A549 (cell line): ENCODE measurements around the gene NUDCD2.

Experiments used
- BHLHE40 ChIP-seq: IDR thresholded peaks from 2 replicates; pipeline ENCODE4 v1.6.1; 2012; ENCODE audit warnings: low read depth, low read length, inconsistent platforms
- CEBPB ChIP-seq, 2 experiments: fragments of >200 bp in 1 of 2; sonication (Bioruptor Twin) in 1 of 2; formaldehyde crosslinking in 1 of 2; IDR thresholded peaks; 2 replicates each; pipeline ENCODE4 v1.6.1; 2012 to 2016
- CHD2 ChIP-seq: fragments of 150-350 bp; IDR thresholded peaks from 2 replicates; pipeline ENCODE4 v1.6.1; 2014; ENCODE audit warnings: low read length; ENCODE audit not compliant: partially characterized antibody
- CHD4 ChIP-seq: fragments of 200-600 bp; sonication (generic); IDR thresholded peaks from 2 replicates; pipeline ENCODE4 v1.6.1; 2016; ENCODE audit warnings: antibody characterized with exemption, mild to moderate bottlenecking, borderline replicate concordance
- CTCF ChIP-seq: fragments of >200 bp; sonication (Bioruptor Twin); formaldehyde crosslinking; IDR thresholded peaks from 3 replicates; pipeline ENCODE4 v1.5.1; 2016
- KDM5A ChIP-seq: fragments of 200-600 bp; sonication (generic); IDR thresholded peaks from 2 replicates; pipeline ENCODE4 v1.6.1; 2016; ENCODE audit warnings: antibody characterized with exemption, mild to moderate bottlenecking
- NR3C1 ChIP-seq: fragments of >200 bp; sonication (Bioruptor Twin); formaldehyde crosslinking; IDR thresholded peaks from 3 replicates; pipeline ENCODE4 v1.6.1; 2017
- POLR2A ChIP-seq: IDR thresholded peaks from 2 replicates; pipeline ENCODE4 v1.6.1; 2012; ENCODE audit warnings: mild to moderate bottlenecking, low read length
- RARB ChIP-seq: fragments of 250-450 bp; sonication (Bioruptor Pico); IDR thresholded peaks from 2 replicates; pipeline ENCODE4 v1.8.0; 2021; ENCODE audit warnings: mild to moderate bottlenecking, moderate library complexity
- RCOR1 ChIP-seq: fragments of 150-350 bp; IDR thresholded peaks from 2 replicates; pipeline ENCODE4 v1.6.1; 2014; ENCODE audit warnings: antibody characterized with exemption, low read length, low read depth
- USF2 ChIP-seq: fragments of 450-650 bp; IDR thresholded peaks from 2 replicates; pipeline ENCODE4 v1.6.1; 2014; ENCODE audit warnings: antibody characterized with exemption

- no peak for TF ChIP-seq CTCF
- TF ChIP-seq CHD2: no peak
- TF ChIP-seq POLR2A: no peak
- TF ChIP-seq USF2: no peak
- TF ChIP-seq RARB (CRISPR knock-in tag): no peak
- no peak for TF ChIP-seq KDM5A
- TF ChIP-seq CHD4: no peak
- TF ChIP-seq CEBPB (IDR thresholded peaks at IDR 0.05): no peak
- no peak for TF ChIP-seq RCOR1
- no peak for TF ChIP-seq NR3C1
- TF ChIP-seq BHLHE40: no peak
Measured at GRCh38 chr5:163440954-163441353, 18.9 kb downstream of the NUDCD2 start.
